HepG2 (cell line): ENCODE data around the gene CHKA. TPM values are rescaled to one million over a fixed set of nuclear protein-coding genes. Genes with fewer than 3 reads are reported as not detected.
A peak's percentile ranks its signal among the peaks of the same experiment; 100 is the strongest.

Experiments used
- CC2D1A ChIP-seq: sonication (generic); formaldehyde crosslinking; IDR thresholded peaks from 2 replicates; pipeline ENCODE4 v1.8.1; 2023; ENCODE audit warnings: mild to moderate bottlenecking, missing genetic modification reagents
- ESRRA ChIP-seq: sonication (generic); formaldehyde crosslinking; IDR thresholded peaks from 2 replicates; pipeline ENCODE4 v1.5.1; 2020; ENCODE audit warnings: mild to moderate bottlenecking, low read depth, missing genetic modification reagents
- HBP1 ChIP-seq: IDR thresholded peaks from 2 replicates; pipeline ENCODE4 v1.6.1; 2016; ENCODE audit warnings: low read depth, control low read depth
- HNRNPUL1 ChIP-seq: fragments of 200-400 bp; formaldehyde crosslinking; IDR thresholded peaks from 2 replicates; pipeline ENCODE4 v1.6.1; 2017; ENCODE audit warnings: low read depth, mild to moderate bottlenecking, low read length, moderate library complexity
- HOXD1 ChIP-seq: sonication (generic); formaldehyde crosslinking; IDR thresholded peaks from 2 replicates; pipeline ENCODE4 v1.5.0; 2020; ENCODE audit warnings: missing genetic modification reagents
- IKZF1 ChIP-seq: fragments of 450-650 bp; IDR thresholded peaks from 2 replicates; pipeline ENCODE4 v1.7.1; 2016
- KMT2B ChIP-seq: IDR thresholded peaks from 2 replicates; pipeline ENCODE4 v1.6.1; 2016; ENCODE audit warnings: missing genetic modification reagents, missing compliant biosample characterization
- MAFF ChIP-seq: IDR thresholded peaks from 2 replicates; pipeline ENCODE4 v1.6.1; 2011; ENCODE audit warnings: low read depth, low read length, improper control_type of control experiment
- MEIS2 ChIP-seq: sonication (generic); formaldehyde crosslinking; IDR thresholded peaks from 2 replicates; pipeline ENCODE4 v1.9.0; 2021; ENCODE audit warnings: mild to moderate bottlenecking, missing genetic modification reagents
- NR3C1 ChIP-seq: sonication (generic); formaldehyde crosslinking; IDR thresholded peaks from 2 replicates; pipeline ENCODE4 v1.4.0; 2020; ENCODE audit warnings: missing genetic modification reagents
- PHF21A ChIP-seq: sonication (generic); formaldehyde crosslinking; IDR thresholded peaks from 2 replicates; pipeline ENCODE4 v1.5.0; 2020; ENCODE audit warnings: mild to moderate bottlenecking, missing genetic modification reagents
- RBM22 ChIP-seq: fragments of 200-400 bp; formaldehyde crosslinking; optimal IDR thresholded peaks from 2 replicates; pipeline ENCODE3; 2017; ENCODE audit warnings: mild to moderate bottlenecking, low read length, moderate library complexity
- SRSF4 ChIP-seq: fragments of 200-400 bp; formaldehyde crosslinking; IDR thresholded peaks from one replicate; pipeline ENCODE4 v1.6.1; 2018; ENCODE audit warnings: mild to moderate bottlenecking, low read depth, low read length, moderate library complexity; ENCODE audit not compliant: poor library complexity, severe bottlenecking
- TCF12 ChIP-seq, 2 experiments: fragments of 450-650 bp in 1 of 2; sonication (generic) in 1 of 2; formaldehyde crosslinking in 1 of 2; IDR thresholded peaks; 2 replicates each; pipeline versions ENCODE4 v1.6.1 to v1.8.0; 2017 to 2022; ENCODE audit warnings: antibody characterized with exemption in 1 of 2, mild to moderate bottlenecking in 1 of 2, missing genetic modification reagents in 1 of 2, moderate library complexity in 1 of 2
- TFDP2 ChIP-seq: sonication (generic); formaldehyde crosslinking; IDR thresholded peaks from 2 replicates; pipeline ENCODE4 v1.4.0; 2020; ENCODE audit warnings: missing genetic modification reagents
- ZBTB26 ChIP-seq: IDR thresholded peaks from 2 replicates; pipeline ENCODE4 v1.6.1; 2016; ENCODE audit warnings: missing compliant biosample characterization, missing genetic modification reagents, borderline replicate concordance
- ZFP36L1 ChIP-seq: sonication (generic); formaldehyde crosslinking; IDR thresholded peaks from 2 replicates; pipeline ENCODE4 v1.8.0; 2022; ENCODE audit warnings: mild to moderate bottlenecking, missing genetic modification reagents, moderate library complexity
- ZNF30 ChIP-seq: sonication (generic); formaldehyde crosslinking; IDR thresholded peaks from 2 replicates; pipeline ENCODE4 v1.5.0; 2020; ENCODE audit warnings: mild to moderate bottlenecking, missing genetic modification reagents
- ZNF383 ChIP-seq: sonication (generic); formaldehyde crosslinking; IDR thresholded peaks from 2 replicates; pipeline ENCODE4 v1.4.0; 2020; ENCODE audit warnings: missing genetic modification reagents, mild to moderate bottlenecking, borderline replicate concordance
- ZSCAN21 ChIP-seq: sonication (generic); formaldehyde crosslinking; IDR thresholded peaks from 2 replicates; pipeline ENCODE4 v1.8.0; 2022; ENCODE audit warnings: mild to moderate bottlenecking, missing genetic modification reagents, moderate library complexity, borderline replicate concordance
- polyA plus RNA-seq, 8 experiments: library from polyadenylated mRNA; depleted of rRNA in 3 of 8; stranded (reverse) in 7 of 8; unstranded in 1 of 8; fragments of >200 nt; fragmentation: Illumina TruSeq in 4 of 8; extraction: Trizol in 4 of 8; gene quantifications; 2 replicates each; pipeline versions ENCODE4 v1.2.1 to v1.2.3, GENCODE V29; 2011 to 2016; ENCODE audit warnings: low read depth in 4 of 8, missing spikeins in 1 of 8, mixed read lengths in 1 of 8; ENCODE audit not compliant: insufficient read depth in 1 of 8
- total RNA-seq, 5 experiments: library from RNA; depleted of rRNA; stranded (reverse); fragments of >200 nt; fragmentation: Illumina TruSeq; extraction: Trizol; gene quantifications; 2 replicates each; pipeline ENCODE4 v1.2.3, GENCODE V29; 2016; ENCODE audit warnings: low read depth in 1 of 5
- TF ChIP-seq, protein P1 (sequence below): fragments of 450-650 bp; IDR thresholded peaks from 2 replicates; pipeline ENCODE4 v1.6.1; 2017
- TF ChIP-seq, protein P2 (sequence below): sonication (generic); formaldehyde crosslinking; IDR thresholded peaks from 2 replicates; pipeline ENCODE4 v1.5.0; 2020; ENCODE audit warnings: mild to moderate bottlenecking, missing genetic modification reagents

CHKA gene
- total and polyA plus RNA-seq, 2 of the 13 experiments (the other 11 are each of a cell fraction or from before 2014, with no cell fraction given): 71.6 to 92.7 TPM

GRCh38 chr11:68146704-68147474 lies 25.7 kb upstream of the CHKA start (continued):
- TF ChIP-seq, protein P1, sequence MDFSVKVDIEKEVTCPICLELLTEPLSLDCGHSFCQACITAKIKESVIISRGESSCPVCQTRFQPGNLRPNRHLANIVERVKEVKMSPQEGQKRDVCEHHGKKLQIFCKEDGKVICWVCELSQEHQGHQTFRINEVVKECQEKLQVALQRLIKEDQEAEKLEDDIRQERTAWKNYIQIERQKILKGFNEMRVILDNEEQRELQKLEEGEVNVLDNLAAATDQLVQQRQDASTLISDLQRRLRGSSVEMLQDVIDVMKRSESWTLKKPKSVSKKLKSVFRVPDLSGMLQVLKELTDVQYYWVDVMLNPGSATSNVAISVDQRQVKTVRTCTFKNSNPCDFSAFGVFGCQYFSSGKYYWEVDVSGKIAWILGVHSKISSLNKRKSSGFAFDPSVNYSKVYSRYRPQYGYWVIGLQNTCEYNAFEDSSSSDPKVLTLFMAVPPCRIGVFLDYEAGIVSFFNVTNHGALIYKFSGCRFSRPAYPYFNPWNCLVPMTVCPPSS: no peak
- TF ChIP-seq HOXD1: peak; percentile 66; the same call in 1 of the 2 replicates
- TF ChIP-seq PHF21A (CRISPR knock-in tag): peak; percentile 95
- TF ChIP-seq HBP1: peak; percentile 90; the same call in 1 of the 2 replicates
- TF ChIP-seq ZNF383: no peak
- TF ChIP-seq, protein P2, sequence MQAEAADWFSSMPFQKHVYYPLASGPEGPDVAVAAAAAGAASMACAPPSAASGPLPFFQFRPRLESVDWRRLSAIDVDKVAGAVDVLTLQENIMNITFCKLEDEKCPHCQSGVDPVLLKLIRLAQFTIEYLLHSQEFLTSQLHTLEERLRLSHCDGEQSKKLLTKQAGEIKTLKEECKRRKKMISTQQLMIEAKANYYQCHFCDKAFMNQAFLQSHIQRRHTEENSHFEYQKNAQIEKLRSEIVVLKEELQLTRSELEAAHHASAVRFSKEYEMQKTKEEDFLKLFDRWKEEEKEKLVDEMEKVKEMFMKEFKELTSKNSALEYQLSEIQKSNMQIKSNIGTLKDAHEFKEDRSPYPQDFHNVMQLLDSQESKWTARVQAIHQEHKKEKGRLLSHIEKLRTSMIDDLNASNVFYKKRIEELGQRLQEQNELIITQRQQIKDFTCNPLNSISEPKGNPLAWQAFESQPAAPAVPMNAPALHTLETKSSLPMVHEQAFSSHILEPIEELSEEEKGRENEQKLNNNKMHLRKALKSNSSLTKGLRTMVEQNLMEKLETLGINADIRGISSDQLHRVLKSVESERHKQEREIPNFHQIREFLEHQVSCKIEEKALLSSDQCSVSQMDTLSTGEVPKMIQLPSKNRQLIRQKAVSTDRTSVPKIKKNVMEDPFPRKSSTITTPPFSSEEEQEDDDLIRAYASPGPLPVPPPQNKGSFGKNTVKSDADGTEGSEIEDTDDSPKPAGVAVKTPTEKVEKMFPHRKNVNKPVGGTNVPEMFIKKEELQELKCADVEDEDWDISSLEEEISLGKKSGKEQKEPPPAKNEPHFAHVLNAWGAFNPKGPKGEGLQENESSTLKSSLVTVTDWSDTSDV (CRISPR knock-in tag): no peak
- peak; percentile 86 for TF ChIP-seq MEIS2 (CRISPR knock-in tag)
- TF ChIP-seq NR3C1 (CRISPR knock-in tag): no peak
- peak; percentile 81; the same call in 1 of the 2 replicates for TF ChIP-seq ZFP36L1 (CRISPR knock-in tag)
- TF ChIP-seq SRSF4: no peak
- TF ChIP-seq ESRRA (CRISPR knock-in tag): peak; percentile 79
- TF ChIP-seq MAFF: no peak
- TF ChIP-seq KMT2B: no peak
- TF ChIP-seq TFDP2 (CRISPR knock-in tag): peak; percentile 75; the same call in 1 of the 2 replicates
- TF ChIP-seq IKZF1: no peak
- peak; percentile 76 for TF ChIP-seq ZBTB26
- peak; percentile 47 for TF ChIP-seq RBM22
- TF ChIP-seq HNRNPUL1: no peak
- TF ChIP-seq CC2D1A (CRISPR knock-in tag): no peak
- no peak for TF ChIP-seq TCF12 (IDR thresholded peaks at IDR 0.05)
- 0 out of 2 replicates have a peak, but pooled peaks have one; percentile 58 for TF ChIP-seq TCF12 (CRISPR knock-in tag; IDR thresholded peaks at IDR 0.05)
- no peak for TF ChIP-seq ZNF30 (CRISPR knock-in tag)
- peak; percentile 82; the same call in 1 of the 2 replicates for TF ChIP-seq ZSCAN21 (CRISPR knock-in tag)
